ENCODE data around the gene BAG3.

BAG3 gene

DNA sequence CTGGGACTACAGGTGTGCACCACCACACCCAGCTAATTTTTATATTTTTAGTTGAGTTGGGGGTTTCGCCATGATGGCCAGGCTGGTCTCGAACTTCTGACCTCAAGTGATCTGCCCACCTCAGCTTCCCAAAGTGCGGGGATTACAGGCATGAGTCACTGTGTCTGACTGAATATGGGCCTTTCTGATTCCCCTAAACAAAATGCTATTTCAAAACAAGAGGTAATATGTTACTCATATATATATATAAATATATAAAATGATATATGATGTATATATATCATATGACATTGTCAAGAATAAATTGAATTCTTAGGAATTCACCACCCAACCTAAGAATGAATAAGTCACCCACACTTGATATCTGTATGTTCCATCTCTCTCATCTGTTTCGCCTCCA is 41.7 kb upstream of the BAG3 start:
- Histone ChIP-seq H3K27ac (no peak overlapping the region), H3K36me3 (ENCODE audit: insufficient read depth) (no peaks in the 10 kb centered on the region), H3K9ac (no peak overlapping the region), H4K20me1 (ENCODE audit: insufficient read depth) (no peaks in the 10 kb centered on the region), H2AFZ (ENCODE audit: low read depth) (no peak overlapping the region), H3K4me1 (ENCODE audit: low read depth, poor library complexity, severe bottlenecking) (no peaks in the 10 kb centered on the region), H3K4me2 (no peak overlapping the region), H3K4me3 (IDR thresholded peaks at IDR 0.05; ENCODE audit: insufficient read depth, low read depth, low read length) (no peak overlapping the region), H3K27me3 (ENCODE audit: insufficient read depth, low read depth) (no peaks in the 10 kb centered on the region), H3K79me2 (ENCODE audit: insufficient read depth, low read depth) (no peaks in the 10 kb centered on the region)
- TF ChIP-seq, protein P1, sequence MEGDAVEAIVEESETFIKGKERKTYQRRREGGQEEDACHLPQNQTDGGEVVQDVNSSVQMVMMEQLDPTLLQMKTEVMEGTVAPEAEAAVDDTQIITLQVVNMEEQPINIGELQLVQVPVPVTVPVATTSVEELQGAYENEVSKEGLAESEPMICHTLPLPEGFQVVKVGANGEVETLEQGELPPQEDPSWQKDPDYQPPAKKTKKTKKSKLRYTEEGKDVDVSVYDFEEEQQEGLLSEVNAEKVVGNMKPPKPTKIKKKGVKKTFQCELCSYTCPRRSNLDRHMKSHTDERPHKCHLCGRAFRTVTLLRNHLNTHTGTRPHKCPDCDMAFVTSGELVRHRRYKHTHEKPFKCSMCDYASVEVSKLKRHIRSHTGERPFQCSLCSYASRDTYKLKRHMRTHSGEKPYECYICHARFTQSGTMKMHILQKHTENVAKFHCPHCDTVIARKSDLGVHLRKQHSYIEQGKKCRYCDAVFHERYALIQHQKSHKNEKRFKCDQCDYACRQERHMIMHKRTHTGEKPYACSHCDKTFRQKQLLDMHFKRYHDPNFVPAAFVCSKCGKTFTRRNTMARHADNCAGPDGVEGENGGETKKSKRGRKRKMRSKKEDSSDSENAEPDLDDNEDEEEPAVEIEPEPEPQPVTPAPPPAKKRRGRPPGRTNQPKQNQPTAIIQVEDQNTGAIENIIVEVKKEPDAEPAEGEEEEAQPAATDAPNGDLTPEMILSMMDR (conservative IDR thresholded peaks at IDR 0.05; ENCODE audit: low read depth, low read length), result no peak

DNA sequence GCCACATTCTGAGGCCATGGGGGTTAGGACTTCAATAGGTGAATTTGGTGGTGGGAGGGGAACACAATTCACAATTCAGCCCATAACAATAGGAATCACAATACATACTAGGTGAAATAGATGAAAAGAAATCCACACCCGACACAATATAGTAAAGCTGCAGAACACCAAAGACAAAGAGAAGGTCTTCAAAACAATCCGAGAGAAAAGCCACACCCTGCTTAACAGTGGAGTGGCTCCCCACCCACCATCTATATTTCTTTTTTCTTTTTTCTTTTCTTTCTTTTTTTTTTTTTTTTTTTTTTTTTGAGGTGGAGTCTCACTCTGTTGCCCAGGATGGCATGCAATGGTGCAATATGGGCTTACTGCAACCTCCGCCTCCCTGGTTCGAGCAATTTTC is 39.7 kb upstream of the BAG3 start:
- TF ChIP-seq, protein P1 (conservative IDR thresholded peaks at IDR 0.05; ENCODE audit: low read depth, low read length), result no peak
- H4K20me1 ChIP-seq (ENCODE audit: insufficient read depth), result no peaks in the 10 kb centered on the region
- no peaks in the 10 kb centered on the region for H3K4me1 ChIP-seq (ENCODE audit: low read depth, poor library complexity, severe bottlenecking)
- H3K4me3 ChIP-seq (IDR thresholded peaks at IDR 0.05; ENCODE audit: insufficient read depth, low read depth, low read length), result no peak overlapping the region
- H2AFZ ChIP-seq (ENCODE audit: low read depth), result no peak overlapping the region
- no peak overlapping the region for H3K4me2 ChIP-seq
- H3K79me2 ChIP-seq (ENCODE audit: insufficient read depth, low read depth), result no peaks in the 10 kb centered on the region
- no peak overlapping the region for H3K9ac ChIP-seq
- H3K36me3 ChIP-seq (ENCODE audit: insufficient read depth), result no peaks in the 10 kb centered on the region
- H3K27ac ChIP-seq, result no peak overlapping the region
- H3K27me3 ChIP-seq (ENCODE audit: insufficient read depth, low read depth), result no peaks in the 10 kb centered on the region

DNA sequence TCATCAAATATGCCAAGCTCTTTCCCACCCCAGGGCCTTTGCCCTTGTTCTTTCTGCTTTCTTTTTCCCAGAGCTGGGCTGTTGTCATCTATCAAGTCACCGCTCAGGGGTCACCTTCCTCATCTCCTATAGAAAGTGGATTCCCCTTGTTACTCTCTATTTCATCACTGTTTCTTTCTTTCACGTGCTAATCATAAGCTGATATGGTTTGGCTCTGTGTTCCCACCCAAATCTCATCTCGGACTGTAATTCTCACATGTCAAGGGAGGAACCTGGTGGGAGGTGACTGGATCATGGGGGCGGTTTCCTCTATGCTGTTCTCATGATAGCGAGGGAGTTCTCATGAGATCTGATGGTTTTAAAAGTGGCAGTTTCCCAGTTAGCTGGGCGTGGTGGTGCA is 37.4 kb upstream of the BAG3 start:
- Histone ChIP-seq H3K4me3 (IDR thresholded peaks at IDR 0.05; ENCODE audit: insufficient read depth, low read depth, low read length) (no peak overlapping the region), H3K27ac (no peak overlapping the region), H3K27me3 (ENCODE audit: insufficient read depth, low read depth) (no peaks in the 10 kb centered on the region), H2AFZ (ENCODE audit: low read depth) (no peak overlapping the region), H3K4me1 (ENCODE audit: low read depth, poor library complexity, severe bottlenecking) (no peaks in the 10 kb centered on the region), H3K36me3 (ENCODE audit: insufficient read depth) (no peaks in the 10 kb centered on the region), H3K4me2 (no peak overlapping the region), H4K20me1 (ENCODE audit: insufficient read depth) (no peaks in the 10 kb centered on the region), H3K9ac (no peak overlapping the region), H3K79me2 (ENCODE audit: insufficient read depth, low read depth) (no peaks in the 10 kb centered on the region)
- TF ChIP-seq, protein P1 (conservative IDR thresholded peaks at IDR 0.05; ENCODE audit: low read depth, low read length), result no peak

DNA sequence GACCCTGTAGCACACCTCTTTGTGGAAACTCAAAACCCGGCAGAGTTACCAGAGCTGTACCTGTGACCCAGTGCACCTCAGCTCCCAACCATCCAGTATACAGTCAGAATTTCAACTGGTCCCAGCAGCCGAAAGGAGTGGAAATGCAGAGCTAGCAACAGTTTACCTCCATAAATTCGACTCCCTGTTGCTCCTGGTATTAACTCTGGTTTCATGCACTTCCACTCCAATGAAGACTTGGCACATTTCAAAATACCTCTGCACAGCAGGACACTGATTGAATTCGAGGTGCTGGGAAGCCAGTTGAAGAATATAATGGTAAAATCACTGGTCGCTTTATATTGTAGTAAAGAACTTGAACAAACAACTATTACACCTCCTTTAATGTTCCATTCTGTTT is 36.5 kb upstream of the BAG3 start:
- Histone ChIP-seq H3K27ac (no peak overlapping the region), H3K79me2 (ENCODE audit: insufficient read depth, low read depth) (no peaks in the 10 kb centered on the region), H3K4me3 (IDR thresholded peaks at IDR 0.05; ENCODE audit: insufficient read depth, low read depth, low read length) (no peak overlapping the region), H4K20me1 (ENCODE audit: insufficient read depth) (no peaks in the 10 kb centered on the region), H3K36me3 (ENCODE audit: insufficient read depth) (no peaks in the 10 kb centered on the region), H3K27me3 (ENCODE audit: insufficient read depth, low read depth) (no peaks in the 10 kb centered on the region), H2AFZ (ENCODE audit: low read depth) (no peak overlapping the region), H3K4me2 (no peak overlapping the region), H3K9ac (no peak overlapping the region), H3K4me1 (ENCODE audit: low read depth, poor library complexity, severe bottlenecking) (no peaks in the 10 kb centered on the region)
- TF ChIP-seq, protein P1 (conservative IDR thresholded peaks at IDR 0.05; ENCODE audit: low read depth, low read length), result no peak
